Measurements from ENCODE around the gene CNTNAP5. TPM values are rescaled to one million over a fixed set of nuclear protein-coding genes. Genes with fewer than 3 reads are reported as not detected.

The CNTNAP5 gene
- total and polyA plus RNA-seq, 4 donors: not detected

GRCh38 chr2:124589971-124590370 lies 564.9 kb downstream of the CNTNAP5 start:
- DNase-seq (no peak), ATAC-seq (ENCODE audit: low FRiP score) (no peak)
- no peaks in the 10 kb centered on the region for H3K4me1 ChIP-seq (ENCODE audit: control insufficient read depth in 1 of 2, insufficient read depth in 2 of 2, low read length in 2 of 2)
- H3K27ac ChIP-seq (ENCODE audit: low read depth in 1 of 2, low read length in 2 of 2): no peak overlapping the region
- no peaks in the 10 kb centered on the region for H3K27me3 ChIP-seq (ENCODE audit: control insufficient read depth in 1 of 2, insufficient read depth in 2 of 2, low read length in 1 of 2)
- no peak overlapping the region for H3K4me3 ChIP-seq (ENCODE audit: low read length in 2 of 2)
- no peaks in the 10 kb centered on the region for H3K9me3 ChIP-seq (ENCODE audit: control insufficient read depth, low read length)
- H3K36me3 ChIP-seq (ENCODE audit: control insufficient read depth in 1 of 2, insufficient read depth in 2 of 2, low read length in 1 of 2): no peaks in the 10 kb centered on the region
- WGBS, 2 donors: 91 to 99% methylated on average over 3 of the region's 3 CpGs
- intact Hi-C loops (cut with DNase I): no loop called here

GRCh38 chr2:124602759-124603158 lies 577.7 kb downstream of the CNTNAP5 start:
- Histone ChIP-seq H3K36me3 (ENCODE audit: control insufficient read depth in 1 of 2, insufficient read depth in 2 of 2, low read length in 1 of 2) (no peaks in the 10 kb centered on the region), H3K4me3 (ENCODE audit: low read length in 2 of 2) (no peak overlapping the region), H3K9me3 (ENCODE audit: control insufficient read depth, low read length) (peaks cover 2% of the 10 kb centered on the region), H3K27me3 (ENCODE audit: control insufficient read depth in 1 of 2, insufficient read depth in 2 of 2, low read length in 1 of 2) (no peaks in the 10 kb centered on the region), H3K27ac (ENCODE audit: low read depth in 1 of 2, low read length in 2 of 2) (no peak overlapping the region), H3K4me1 (ENCODE audit: control insufficient read depth in 1 of 2, insufficient read depth in 2 of 2, low read length in 2 of 2) (no peaks in the 10 kb centered on the region)
- intact Hi-C loops (cut with DNase I): no loop called here
- DNase-seq (no peak), ATAC-seq (ENCODE audit: low FRiP score) (no peak)

- no peak for ATAC-seq (ENCODE audit: low FRiP score)
- intact Hi-C loops (cut with DNase I): no loop called here
- WGBS, 2 donors: 68 to 73% methylated on average over 2 of the region's 2 CpGs
Measured at GRCh38 chr2:124604940-124605339, 579.9 kb downstream of the CNTNAP5 start.

GRCh38 chr2:124607679-124608078 lies 582.6 kb downstream of the CNTNAP5 start:
- ATAC-seq (ENCODE audit: low FRiP score) (no peak), DNase-seq (no peak)
- Histone ChIP-seq H3K4me1 (ENCODE audit: control insufficient read depth in 1 of 2, insufficient read depth in 2 of 2, low read length in 2 of 2) (no peaks in the 10 kb centered on the region), H3K27me3 (ENCODE audit: control insufficient read depth in 1 of 2, insufficient read depth in 2 of 2, low read length in 1 of 2) (peaks cover 0 to 1% of the 10 kb centered on the region in 2 donors), H3K36me3 (ENCODE audit: control insufficient read depth in 1 of 2, insufficient read depth in 2 of 2, low read length in 1 of 2) (no peaks in the 10 kb centered on the region), H3K27ac (ENCODE audit: low read depth in 1 of 2, low read length in 2 of 2) (no peak overlapping the region), H3K9me3 (ENCODE audit: control insufficient read depth, low read length) (peaks cover 2% of the 10 kb centered on the region), H3K4me3 (ENCODE audit: low read length in 2 of 2) (no peak overlapping the region)
- WGBS, 2 donors: 39 to 66% methylated on average over 2 of the region's 2 CpGs
- intact Hi-C loops (cut with DNase I): no loop called here

More at GRCh38 chr2:124604940-124605339, 579.9 kb downstream of the CNTNAP5 start:
- H3K36me3 ChIP-seq (ENCODE audit: control insufficient read depth in 1 of 2, insufficient read depth in 2 of 2, low read length in 1 of 2): no peaks in the 10 kb centered on the region
- no peaks in the 10 kb centered on the region for H3K27me3 ChIP-seq (ENCODE audit: control insufficient read depth in 1 of 2, insufficient read depth in 2 of 2, low read length in 1 of 2)
- H3K4me3 ChIP-seq (ENCODE audit: low read length in 2 of 2): no peak overlapping the region
- H3K4me1 ChIP-seq (ENCODE audit: control insufficient read depth in 1 of 2, insufficient read depth in 2 of 2, low read length in 2 of 2): no peaks in the 10 kb centered on the region
- H3K9me3 ChIP-seq (ENCODE audit: control insufficient read depth, low read length): peaks cover 2% of the 10 kb centered on the region
- DNase-seq: no peak
- no peak overlapping the region for H3K27ac ChIP-seq (ENCODE audit: low read depth in 1 of 2, low read length in 2 of 2)

- peaks cover 2% of the 10 kb centered on the region for H3K9me3 ChIP-seq (ENCODE audit: control insufficient read depth, low read length)
- peaks cover 0 to 1% of the 10 kb centered on the region in 2 donors for H3K27me3 ChIP-seq (ENCODE audit: control insufficient read depth in 1 of 2, insufficient read depth in 2 of 2, low read length in 1 of 2)
- no peak for ATAC-seq (ENCODE audit: low FRiP score)
- H3K27ac ChIP-seq (ENCODE audit: low read depth in 1 of 2, low read length in 2 of 2): no peak overlapping the region
- H3K4me3 ChIP-seq (ENCODE audit: low read length in 2 of 2): no peak overlapping the region
- WGBS, 2 donors: 80 to 83% methylated on average over 6 of the region's 6 CpGs
- no peaks in the 10 kb centered on the region for H3K36me3 ChIP-seq (ENCODE audit: control insufficient read depth in 1 of 2, insufficient read depth in 2 of 2, low read length in 1 of 2)
- H3K4me1 ChIP-seq (ENCODE audit: control insufficient read depth in 1 of 2, insufficient read depth in 2 of 2, low read length in 2 of 2): no peaks in the 10 kb centered on the region
- DNase-seq: no peak
- intact Hi-C loops (cut with DNase I): no loop called here
Measured at GRCh38 chr2:124609667-124610066, 584.6 kb downstream of the CNTNAP5 start.

- H3K9me3 ChIP-seq (ENCODE audit: control insufficient read depth, low read length): no peaks in the 10 kb centered on the region
- H3K4me3 ChIP-seq (ENCODE audit: low read length in 2 of 2): no peak overlapping the region
- H3K27me3 ChIP-seq (ENCODE audit: control insufficient read depth in 1 of 2, insufficient read depth in 2 of 2, low read length in 1 of 2): peaks cover 0 to 1% of the 10 kb centered on the region in 2 donors
- intact Hi-C loops (cut with DNase I): no loop called here
- no peaks in the 10 kb centered on the region for H3K4me1 ChIP-seq (ENCODE audit: control insufficient read depth in 1 of 2, insufficient read depth in 2 of 2, low read length in 2 of 2)
- H3K36me3 ChIP-seq (ENCODE audit: control insufficient read depth in 1 of 2, insufficient read depth in 2 of 2, low read length in 1 of 2): no peaks in the 10 kb centered on the region
- ATAC-seq (ENCODE audit: low FRiP score): no peak
- no peak for DNase-seq
- no peak overlapping the region for H3K27ac ChIP-seq (ENCODE audit: low read depth in 1 of 2, low read length in 2 of 2)
Measured at GRCh38 chr2:124610141-124610540, 585.1 kb downstream of the CNTNAP5 start.

- WGBS, 2 donors: 94 to 95% methylated on average over 10 of the region's 10 CpGs
- ATAC-seq (ENCODE audit: low FRiP score): no peak
- Histone ChIP-seq H3K36me3 (ENCODE audit: control insufficient read depth in 1 of 2, insufficient read depth in 2 of 2, low read length in 1 of 2) (no peaks in the 10 kb centered on the region), H3K9me3 (ENCODE audit: control insufficient read depth, low read length) (no peaks in the 10 kb centered on the region), H3K4me1 (ENCODE audit: control insufficient read depth in 1 of 2, insufficient read depth in 2 of 2, low read length in 2 of 2) (no peaks in the 10 kb centered on the region), H3K4me3 (ENCODE audit: low read length in 2 of 2) (no peak overlapping the region), H3K27ac (ENCODE audit: low read depth in 1 of 2, low read length in 2 of 2) (no peak overlapping the region), H3K27me3 (ENCODE audit: control insufficient read depth in 1 of 2, insufficient read depth in 2 of 2, low read length in 1 of 2) (peaks cover 0 to 1% of the 10 kb centered on the region in 2 donors)
- intact Hi-C loops (cut with DNase I): no loop called here
- DNase-seq: no peak
Measured at GRCh38 chr2:124610866-124611265, 585.8 kb downstream of the CNTNAP5 start.

- no peaks in the 10 kb centered on the region for H3K4me1 ChIP-seq (ENCODE audit: control insufficient read depth in 1 of 2, insufficient read depth in 2 of 2, low read length in 2 of 2)
- DNase-seq (no peak), ATAC-seq (ENCODE audit: low FRiP score) (no peak)
- no peak overlapping the region for H3K27ac ChIP-seq (ENCODE audit: low read depth in 1 of 2, low read length in 2 of 2)
- H3K4me3 ChIP-seq (ENCODE audit: low read length in 2 of 2): no peak overlapping the region
- no peaks in the 10 kb centered on the region for H3K36me3 ChIP-seq (ENCODE audit: control insufficient read depth in 1 of 2, insufficient read depth in 2 of 2, low read length in 1 of 2)
- intact Hi-C loops (cut with DNase I): no loop called here
- H3K27me3 ChIP-seq (ENCODE audit: control insufficient read depth in 1 of 2, insufficient read depth in 2 of 2, low read length in 1 of 2): no peaks in the 10 kb centered on the region
- no peaks in the 10 kb centered on the region for H3K9me3 ChIP-seq (ENCODE audit: control insufficient read depth, low read length)
Measured at GRCh38 chr2:124623560-124623959, 598.5 kb downstream of the CNTNAP5 start.

GRCh38 chr2:124625561-124625960 lies 600.5 kb downstream of the CNTNAP5 start:
- no peaks in the 10 kb centered on the region for H3K4me1 ChIP-seq (ENCODE audit: control insufficient read depth in 1 of 2, insufficient read depth in 2 of 2, low read length in 2 of 2)
- WGBS, 2 donors: 88 to 91% methylated on average over 5 of the region's 5 CpGs
- no peaks in the 10 kb centered on the region for H3K9me3 ChIP-seq (ENCODE audit: control insufficient read depth, low read length)
- no peaks in the 10 kb centered on the region for H3K36me3 ChIP-seq (ENCODE audit: control insufficient read depth in 1 of 2, insufficient read depth in 2 of 2, low read length in 1 of 2)
- intact Hi-C loops (cut with DNase I): no loop called here
- H3K27me3 ChIP-seq (ENCODE audit: control insufficient read depth in 1 of 2, insufficient read depth in 2 of 2, low read length in 1 of 2): no peaks in the 10 kb centered on the region
- ATAC-seq (ENCODE audit: low FRiP score) (no peak), DNase-seq (no peak)
- no peak overlapping the region for H3K4me3 ChIP-seq (ENCODE audit: low read length in 2 of 2)
- H3K27ac ChIP-seq (ENCODE audit: low read depth in 1 of 2, low read length in 2 of 2): no peak overlapping the region
